ENCODE data around the gene SAPCD2.
"Not testable (repeated sequence)": the region's sequence is repeated elsewhere in the genome, so short reads cannot be mapped to it uniquely, and the experiment has no call there.

SAPCD2 gene

GRCh38 chr9:137046088-137046787 lies 24.1 kb downstream of the SAPCD2 start, which contains the start of gene NPDC1:
Gene NPDC1, minus strand, starts transcription at chr9:137046177. Its CDS starts 188 bp downstream, at chr9:137045989.
- DNase-seq, result peak; percentile 85 to 87

- DNase-seq, result peak in 1 of 2 donors; percentile 49
These were observed 24.9 kb downstream of the SAPCD2 start for GRCh38 chr9:137045294-137046087.

- no peak for DNase-seq
These were observed 25.7 kb downstream of the SAPCD2 start for GRCh38 chr9:137044502-137045177.

- no peak for DNase-seq
These were observed 26.3 kb downstream of the SAPCD2 start for GRCh38 chr9:137044037-137044436.

GRCh38 chr9:137042751-137043727 lies 27.3 kb downstream of the SAPCD2 start:
- no peak for DNase-seq

- DNase-seq, result no peak
These were observed 29.2 kb downstream of the SAPCD2 start for GRCh38 chr9:137041124-137041523.

GRCh38 chr9:137040568-137040967 lies 29.8 kb downstream of the SAPCD2 start:
- DNase-seq, result no peak

GRCh38 chr9:137039611-137040366 lies 30.6 kb downstream of the SAPCD2 start:
- no peak for DNase-seq

GRCh38 chr9:137038916-137039315 lies 31.4 kb downstream of the SAPCD2 start:
- no peak for DNase-seq

- no peak for DNase-seq
These were observed 32.9 kb downstream of the SAPCD2 start for GRCh38 chr9:137037483-137037882.

- DNase-seq, result no peak
These were observed 33.3 kb downstream of the SAPCD2 start for GRCh38 chr9:137037035-137037434.

- no peak for DNase-seq
These were observed 34.4 kb downstream of the SAPCD2 start for GRCh38 chr9:137035937-137036336.

GRCh38 chr9:137035507-137035834 lies 34.9 kb downstream of the SAPCD2 start:
- no peak for DNase-seq

- peak; percentile 88 to 92 for DNase-seq
These were observed 35.4 kb downstream of the SAPCD2 start for GRCh38 chr9:137034709-137035506.

- DNase-seq, result no peak
These were observed 36.2 kb downstream of the SAPCD2 start for GRCh38 chr9:137034039-137034708.

- DNase-seq, result not testable (repeated sequence)
These were observed 36.9 kb downstream of the SAPCD2 start for GRCh38 chr9:137033481-137033880.

GRCh38 chr9:137032858-137033257 lies 37.5 kb downstream of the SAPCD2 start:
- no peak for DNase-seq

GRCh38 chr9:137031904-137032640 lies 38.3 kb downstream of the SAPCD2 start, which contains the start of gene FUT7:
Gene FUT7, minus strand, starts transcription at chr9:137032088. Its CDS starts 97 bp downstream, at chr9:137031991.
- peak; percentile 33 to 38 for DNase-seq

Measured in stimulated activated CD4-positive, alpha-beta T cell treated with anti-CD3 and anti-CD28 coated beads, Interleukin-2, amount 100 ng/mL, for 24 hours (primary cell).